A673 (cell line): ENCODE results near the gene ERCC6L.

Experiments used
- EZH2 ChIP-seq: fragments of 200-600 bp; sonication (generic); IDR thresholded peaks from 2 replicates; pipeline ENCODE4 v1.6.1; 2017; ENCODE audit warnings: borderline replicate concordance, low read depth, mild to moderate bottlenecking, mixed read lengths, antibody characterized with exemption, low read length; ENCODE audit not compliant: poor library complexity, severe bottlenecking
- TF ChIP-seq, protein P1 (sequence below): fragments of 300-800, 200-600 bp; sonication (generic); conservative IDR thresholded peaks from 2 replicates; pipeline ENCODE4 v1.5.1; 2017; ENCODE audit warnings: low read depth, mild to moderate bottlenecking, antibody characterized with exemption, low read length, moderate library complexity, mixed read lengths

DNA sequence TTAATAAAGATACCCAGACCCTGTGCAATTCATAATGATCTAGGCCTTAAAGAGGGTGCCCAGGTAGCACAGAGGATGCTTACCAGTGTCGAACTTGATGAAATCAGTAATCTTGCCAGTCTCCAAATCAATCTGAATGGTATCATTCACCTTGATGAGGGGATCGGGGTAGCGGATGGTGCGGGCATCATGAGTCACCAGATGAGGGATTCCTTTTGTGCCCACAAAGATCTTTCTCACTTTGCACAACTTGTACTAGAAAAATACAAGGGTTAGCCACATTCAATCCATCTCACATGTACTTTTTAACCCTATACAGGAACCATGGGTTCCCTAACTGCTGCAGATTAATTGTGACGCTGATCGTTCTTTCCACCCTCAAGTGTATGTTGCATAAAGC, 34.9 kb upstream of the ERCC6L start:
- TF ChIP-seq, protein P1, sequence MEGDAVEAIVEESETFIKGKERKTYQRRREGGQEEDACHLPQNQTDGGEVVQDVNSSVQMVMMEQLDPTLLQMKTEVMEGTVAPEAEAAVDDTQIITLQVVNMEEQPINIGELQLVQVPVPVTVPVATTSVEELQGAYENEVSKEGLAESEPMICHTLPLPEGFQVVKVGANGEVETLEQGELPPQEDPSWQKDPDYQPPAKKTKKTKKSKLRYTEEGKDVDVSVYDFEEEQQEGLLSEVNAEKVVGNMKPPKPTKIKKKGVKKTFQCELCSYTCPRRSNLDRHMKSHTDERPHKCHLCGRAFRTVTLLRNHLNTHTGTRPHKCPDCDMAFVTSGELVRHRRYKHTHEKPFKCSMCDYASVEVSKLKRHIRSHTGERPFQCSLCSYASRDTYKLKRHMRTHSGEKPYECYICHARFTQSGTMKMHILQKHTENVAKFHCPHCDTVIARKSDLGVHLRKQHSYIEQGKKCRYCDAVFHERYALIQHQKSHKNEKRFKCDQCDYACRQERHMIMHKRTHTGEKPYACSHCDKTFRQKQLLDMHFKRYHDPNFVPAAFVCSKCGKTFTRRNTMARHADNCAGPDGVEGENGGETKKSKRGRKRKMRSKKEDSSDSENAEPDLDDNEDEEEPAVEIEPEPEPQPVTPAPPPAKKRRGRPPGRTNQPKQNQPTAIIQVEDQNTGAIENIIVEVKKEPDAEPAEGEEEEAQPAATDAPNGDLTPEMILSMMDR = no peak
- TF ChIP-seq EZH2 = no peak
